K562 (cell line): ENCODE data around the gene MTRFR. TPM values are rescaled to one million over a fixed set of nuclear protein-coding genes. Genes with fewer than 3 reads are reported as not detected.

Experiments used
- ARNT ChIP-seq, 2 experiments: fragments of 450-650 bp; IDR thresholded peaks; 2 replicates each; pipeline ENCODE4 v1.6.1; 2016; ENCODE audit warnings: mild to moderate bottlenecking in 1 of 2
- CHD7 ChIP-seq: fragments of 200-600 bp; sonication (generic); IDR thresholded peaks from one replicate; pipeline ENCODE4 v1.6.1; 2012; ENCODE audit warnings: mild to moderate bottlenecking, low read depth, low read length, inconsistent platforms
- E2F6 ChIP-seq, 2 experiments: IDR thresholded peaks; 2 replicates each; pipeline ENCODE4 v1.6.1; 2011; ENCODE audit warnings: borderline replicate concordance in 1 of 2, control low read depth in 1 of 2, low read depth in 1 of 2, low read length in 1 of 2, mild to moderate bottlenecking in 1 of 2, mixed read lengths in 1 of 2, moderate library complexity in 1 of 2; ENCODE audit not compliant: insufficient read depth in 1 of 2, insufficient read length in 1 of 2, poor library complexity in 1 of 2, severe bottlenecking in 1 of 2; ENCODE audit errors: extremely low read depth in 1 of 2
- TRIM24 ChIP-seq, 2 experiments: fragments of 450-650 bp; IDR thresholded peaks; 2 replicates each; pipeline ENCODE4 v1.6.1; 2016
- TRIM25 ChIP-seq: fragments of 450-650 bp; IDR thresholded peaks from 2 replicates; pipeline ENCODE4 v1.7.0; 2016; ENCODE audit warnings: borderline replicate concordance
- ZBTB33 ChIP-seq: sonication (generic); formaldehyde crosslinking; IDR thresholded peaks from 2 replicates; pipeline ENCODE4 v1.8.1; 2023; ENCODE audit warnings: mild to moderate bottlenecking, missing genetic modification reagents
- polyA plus RNA-seq, 8 experiments: library from polyadenylated mRNA; depleted of rRNA in 4 of 8; stranded (reverse) in 5 of 8; unstranded in 3 of 8; fragments of >200 nt; fragmentation: Nextera tagmentation in 2 of 8; fragmentation: Illumina TruSeq in 1 of 8; extraction: Ambion mirVana in 2 of 8; extraction: Trizol in 1 of 8; gene quantifications; 2 replicates each; pipeline versions ENCODE4 v1.2.1 to v1.2.3, GENCODE V29; 2011 to 2014; ENCODE audit warnings: inconsistent platforms in 1 of 8, missing spikeins in 1 of 8
- total RNA-seq, 7 experiments: library from RNA; depleted of rRNA in 6 of 7; stranded (reverse); fragments of >200 nt in 6 of 7; fragmentation: Illumina TruSeq in 2 of 7; extraction: Trizol in 2 of 7; gene quantifications; 2 replicates each; pipeline versions ENCODE4 v1.2.1 to v1.2.3, GENCODE V29; 2011 to 2021; ENCODE audit warnings: low replicate concordance in 1 of 7

Gene MTRFR
- total and polyA plus RNA-seq, 9 of the 15 experiments (the other 6 are each of a cell fraction or from before 2014, with no cell fraction given): 16.7 to 55.6 (median 34.7) TPM

- TF ChIP-seq CHD7 (no peak), ARNT (IDR thresholded peaks at IDR 0.05) (no peak), TRIM24 (IDR thresholded peaks at IDR 0.05) (no peak), TRIM25 (no peak), ZBTB33 (CRISPR knock-in tag) (no peak), E2F6 (IDR thresholded peaks at IDR 0.05; ENCODE audit: borderline replicate concordance in 1 of 2, extremely low read depth in 1 of 2, insufficient read depth in 1 of 2, insufficient read length in 1 of 2, low read depth in 1 of 2, low read length in 1 of 2, poor library complexity in 1 of 2, severe bottlenecking in 1 of 2) (no peak)
Measured at GRCh38 chr12:123261196-123261595, 28.0 kb downstream of the MTRFR start (continued).
